ENCODE results near the gene KCNQ1.
A peak's percentile ranks its signal among the peaks of the same experiment; 100 is the strongest.

Gene KCNQ1

DNA sequence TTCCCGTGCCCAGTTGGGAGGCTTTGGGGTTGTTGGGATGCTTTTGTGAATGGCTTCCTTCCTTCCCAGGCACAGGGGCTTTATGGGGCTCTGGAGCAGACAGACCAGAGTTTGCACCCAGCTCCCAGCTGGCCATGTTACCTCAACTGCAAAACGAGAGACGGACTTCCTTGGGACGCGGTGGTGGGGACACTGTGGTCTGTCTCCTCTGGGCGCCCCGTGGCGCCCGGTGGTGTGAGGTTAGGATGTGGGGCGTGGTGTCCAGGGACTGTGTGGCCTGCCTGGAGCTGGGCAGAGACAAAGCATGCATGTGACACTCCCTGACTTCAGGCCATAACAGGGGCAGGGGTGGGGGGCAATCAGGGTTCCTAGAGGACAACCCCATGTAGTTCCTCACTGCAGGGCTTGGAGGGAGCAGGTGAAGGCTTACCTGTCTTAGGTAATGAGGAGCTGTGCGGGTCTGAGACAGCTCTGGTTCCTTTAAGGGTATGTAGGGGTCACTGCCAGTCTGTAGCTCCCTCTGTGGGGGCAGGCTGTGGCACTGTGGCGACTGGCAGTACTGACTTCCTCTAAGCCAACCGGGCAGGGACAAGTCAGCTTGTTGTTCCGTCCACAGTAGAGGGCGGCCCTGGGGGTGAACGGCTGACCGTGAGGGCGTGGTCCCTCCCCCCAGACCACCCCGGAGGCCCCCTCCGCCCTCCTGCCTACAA, 14.4 kb downstream of the KCNQ1 start:
- Histone ChIP-seq H3K9me2 (replicated peaks; ENCODE audit: insufficient read depth, low read length) (no peaks in the 10 kb centered on the region), H3K4me2 (ENCODE audit: low read depth, low read length, poor library complexity, severe bottlenecking) (peak overlapping the region; percentile 55), H3K79me2 (ENCODE audit: insufficient read depth, low read length) (no peaks in the 10 kb centered on the region), H3K27ac (ENCODE audit: low read depth, low read length) (peak overlapping the region; percentile 95), H3K27me3 (ENCODE audit: low read length) (no peaks in the 10 kb centered on the region), H3K9me3 (ENCODE audit: insufficient read depth, low read length) (no peaks in the 10 kb centered on the region), H3K4me3 (ENCODE audit: insufficient read depth, low read length, poor library complexity, severe bottlenecking) (no peak overlapping the region), H4K20me1 (ENCODE audit: low read depth, low read length) (no peaks in the 10 kb centered on the region), H3K36me3 (ENCODE audit: low read length) (no peaks in the 10 kb centered on the region), H3F3A (ENCODE audit: insufficient read depth) (peaks cover 41% of the 10 kb centered on the region), H3K9ac (ENCODE audit: low read length) (peak overlapping the region; percentile 42), H2AFZ (ENCODE audit: low read depth, low read length, severe bottlenecking) (no peak overlapping the region)
- TF ChIP-seq CTCF (IDR thresholded peaks at IDR 0.05; ENCODE audit: insufficient read depth, low read length, poor library complexity, severe bottlenecking) = no peak

GRCh38 chr11:2459796-2460531, 15.2 kb downstream of the KCNQ1 start:
- H3K27me3 ChIP-seq (ENCODE audit: low read length) = no peaks in the 10 kb centered on the region
- no peak overlapping the region for H2AFZ ChIP-seq (ENCODE audit: low read depth, low read length, severe bottlenecking)
- H4K20me1 ChIP-seq (ENCODE audit: low read depth, low read length) = no peaks in the 10 kb centered on the region
- H3K9ac ChIP-seq (ENCODE audit: low read length) = peak overlapping the region; percentile 48
- no peaks in the 10 kb centered on the region for H3K36me3 ChIP-seq (ENCODE audit: low read length)
- TF ChIP-seq CTCF (IDR thresholded peaks at IDR 0.05; ENCODE audit: insufficient read depth, low read length, poor library complexity, severe bottlenecking) (peak; percentile 40), EZH2phosphoT487 (conservative IDR thresholded peaks at IDR 0.05; ENCODE audit: low read length) (no peak)
- no peaks in the 10 kb centered on the region for H3K79me2 ChIP-seq (ENCODE audit: insufficient read depth, low read length)
- no peaks in the 10 kb centered on the region for H3K9me3 ChIP-seq (ENCODE audit: insufficient read depth, low read length)
- H3K4me2 ChIP-seq (ENCODE audit: low read depth, low read length, poor library complexity, severe bottlenecking) = peak overlapping the region; percentile 55
- peaks cover 41% of the 10 kb centered on the region for H3F3A ChIP-seq (ENCODE audit: insufficient read depth)
- no peaks in the 10 kb centered on the region for H3K9me2 ChIP-seq (replicated peaks; ENCODE audit: insufficient read depth, low read length)
- H3K4me3 ChIP-seq (ENCODE audit: insufficient read depth, low read length, poor library complexity, severe bottlenecking) = no peak overlapping the region
- H3K27ac ChIP-seq (ENCODE audit: low read depth, low read length) = peak overlapping the region; percentile 95

DNA sequence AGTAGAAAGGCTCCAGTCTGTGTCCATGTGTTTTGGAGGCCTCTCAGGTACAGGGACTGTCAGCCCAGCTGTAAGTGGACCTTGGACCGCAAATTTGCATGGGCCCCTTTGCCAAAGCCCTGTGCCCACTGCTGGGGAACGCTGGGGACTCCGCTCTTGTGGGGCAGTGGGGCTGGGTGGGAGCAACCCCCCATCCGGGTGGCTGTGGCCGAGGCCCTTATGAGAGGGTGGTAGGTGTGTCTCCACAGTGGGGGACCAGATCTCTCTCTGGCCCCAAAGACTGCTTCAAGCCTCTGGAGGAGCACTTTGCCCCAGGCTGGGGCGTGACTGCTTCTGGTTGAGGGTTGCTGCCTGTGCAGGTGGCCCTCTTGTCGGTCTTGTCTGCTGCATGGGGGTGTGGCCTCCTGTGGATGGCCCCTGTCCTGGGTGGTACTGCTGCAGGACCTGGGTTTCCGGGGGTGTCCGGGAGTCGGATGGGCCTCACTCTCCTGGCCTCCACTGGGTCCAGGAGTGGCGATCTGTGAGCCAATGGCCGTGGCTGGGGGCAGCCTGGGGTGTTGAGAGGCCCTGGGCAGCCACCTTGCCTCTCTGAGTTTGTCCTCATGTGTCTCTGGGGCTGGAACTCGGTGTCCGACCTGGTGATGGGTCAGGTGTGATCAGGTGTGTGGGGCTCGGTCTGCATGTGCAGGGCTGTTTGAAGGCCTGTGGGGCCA, 15.9 kb downstream of the KCNQ1 start:
- H3K9me3 ChIP-seq (ENCODE audit: insufficient read depth, low read length) = no peaks in the 10 kb centered on the region
- peaks cover 41% of the 10 kb centered on the region for H3F3A ChIP-seq (ENCODE audit: insufficient read depth)
- TF ChIP-seq CTCF (IDR thresholded peaks at IDR 0.05; ENCODE audit: insufficient read depth, low read length, poor library complexity, severe bottlenecking) (no peak), EZH2phosphoT487 (conservative IDR thresholded peaks at IDR 0.05; ENCODE audit: low read length) (no peak)
- peak overlapping the region; percentile 55 for H3K4me2 ChIP-seq (ENCODE audit: low read depth, low read length, poor library complexity, severe bottlenecking)
- H3K9me2 ChIP-seq (replicated peaks; ENCODE audit: insufficient read depth, low read length) = no peaks in the 10 kb centered on the region
- H3K27me3 ChIP-seq (ENCODE audit: low read length) = no peaks in the 10 kb centered on the region
- no peaks in the 10 kb centered on the region for H4K20me1 ChIP-seq (ENCODE audit: low read depth, low read length)
- no peak overlapping the region for H3K4me3 ChIP-seq (ENCODE audit: insufficient read depth, low read length, poor library complexity, severe bottlenecking)
- H2AFZ ChIP-seq (ENCODE audit: low read depth, low read length, severe bottlenecking) = no peak overlapping the region
- H3K27ac ChIP-seq (ENCODE audit: low read depth, low read length) = peak overlapping the region; percentile 95
- H3K9ac ChIP-seq (ENCODE audit: low read length) = peak overlapping the region; percentile 48
- no peaks in the 10 kb centered on the region for H3K79me2 ChIP-seq (ENCODE audit: insufficient read depth, low read length)
- no peaks in the 10 kb centered on the region for H3K36me3 ChIP-seq (ENCODE audit: low read length)
